ENCODE results near the gene GFRA3. TPM values are rescaled to one million over a fixed set of nuclear protein-coding genes. Genes with fewer than 3 reads are reported as not detected.

The GFRA3 gene
- total RNA-seq, 1 experiment from 2014 or later = 1.3 TPM

DNA sequence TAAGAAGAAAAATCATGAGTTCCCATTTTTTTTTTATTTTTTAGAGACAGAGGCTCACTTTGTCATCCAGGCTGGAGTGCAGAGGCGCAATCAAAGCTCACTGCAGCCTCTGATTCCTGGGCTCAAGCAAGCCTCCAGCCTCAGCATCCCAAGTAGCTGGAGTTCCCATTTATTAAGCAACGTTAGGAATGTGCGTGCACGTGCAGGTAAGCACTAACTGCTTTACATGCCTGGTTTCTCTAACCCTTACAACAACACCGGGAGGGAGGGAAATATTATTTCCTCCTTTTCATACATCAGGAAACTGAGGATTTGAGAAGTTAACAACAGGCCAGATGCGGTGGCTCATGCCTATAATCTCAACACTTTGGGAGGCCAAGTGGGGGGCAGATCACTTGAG is 45.0 kb downstream of the GFRA3 start:
- Mint-ChIP-seq H3K36me3 (peaks cover 2% of the 10 kb centered on the region), H3K27ac (no peak overlapping the region), H3K4me3 (no peak overlapping the region), H3K9me3 (peaks cover 8% of the 10 kb centered on the region), H3K27me3 (ENCODE audit: low read depth) (peaks cover 2% of the 10 kb centered on the region; the same call in 1 of the 2 replicates), H3K4me1 (0 out of 2 replicates have a peak, but pooled peaks cover 5% of the 10 kb centered on the region)
- ChIA-PET CTCF (interaction anchor here (1.7 kb wide), 1 partner anchor 123 kb away, joined by 4 read pairs; the partner anchor contains the start of gene KDM3B), POLR2A (no interaction called here)
- TF ChIP-seq ZNF416 (CRISPR knock-in tag; IDR thresholded peaks at IDR 0.05) (no peak), HMGXB4 (CRISPR knock-in tag; IDR thresholded peaks at IDR 0.05) (no peak), SOX15 (CRISPR knock-in tag; IDR thresholded peaks at IDR 0.05) (no peak), E2F4 (CRISPR knock-in tag; IDR thresholded peaks at IDR 0.05; ENCODE audit: borderline replicate concordance, low read depth) (no peak), SP1 (CRISPR knock-in tag; conservative IDR thresholded peaks at IDR 0.05) (no peak), FOXK1 (CRISPR knock-in tag; IDR thresholded peaks at IDR 0.05) (no peak), CREB1 (CRISPR knock-in tag; IDR thresholded peaks at IDR 0.05) (no peak), RELA (CRISPR knock-in tag; IDR thresholded peaks at IDR 0.05; ENCODE audit: borderline replicate concordance) (no peak), TP53 (CRISPR knock-in tag; IDR thresholded peaks at IDR 0.05) (no peak), ZNF263 (CRISPR knock-in tag; IDR thresholded peaks at IDR 0.05; ENCODE audit: low read depth) (no peak), GRHL2 (CRISPR knock-in tag; IDR thresholded peaks at IDR 0.05; ENCODE audit: insufficient replicate concordance, severe bottlenecking) (no peak), ZNF671 (CRISPR knock-in tag; IDR thresholded peaks at IDR 0.05) (no peak), MYBL2 (CRISPR knock-in tag; IDR thresholded peaks at IDR 0.05) (no peak), PRDM15 (CRISPR knock-in tag; IDR thresholded peaks at IDR 0.05) (no peak), OVOL2 (CRISPR knock-in tag; IDR thresholded peaks at IDR 0.05; ENCODE audit: borderline replicate concordance) (no peak)
- TF ChIP-seq, protein P1, sequence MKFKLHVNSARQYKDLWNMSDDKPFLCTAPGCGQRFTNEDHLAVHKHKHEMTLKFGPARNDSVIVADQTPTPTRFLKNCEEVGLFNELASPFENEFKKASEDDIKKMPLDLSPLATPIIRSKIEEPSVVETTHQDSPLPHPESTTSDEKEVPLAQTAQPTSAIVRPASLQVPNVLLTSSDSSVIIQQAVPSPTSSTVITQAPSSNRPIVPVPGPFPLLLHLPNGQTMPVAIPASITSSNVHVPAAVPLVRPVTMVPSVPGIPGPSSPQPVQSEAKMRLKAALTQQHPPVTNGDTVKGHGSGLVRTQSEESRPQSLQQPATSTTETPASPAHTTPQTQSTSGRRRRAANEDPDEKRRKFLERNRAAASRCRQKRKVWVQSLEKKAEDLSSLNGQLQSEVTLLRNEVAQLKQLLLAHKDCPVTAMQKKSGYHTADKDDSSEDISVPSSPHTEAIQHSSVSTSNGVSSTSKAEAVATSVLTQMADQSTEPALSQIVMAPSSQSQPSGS (CRISPR knock-in tag; IDR thresholded peaks at IDR 0.05; ENCODE audit: borderline replicate concordance, low read depth) = no peak
- TF ChIP-seq, protein P2, sequence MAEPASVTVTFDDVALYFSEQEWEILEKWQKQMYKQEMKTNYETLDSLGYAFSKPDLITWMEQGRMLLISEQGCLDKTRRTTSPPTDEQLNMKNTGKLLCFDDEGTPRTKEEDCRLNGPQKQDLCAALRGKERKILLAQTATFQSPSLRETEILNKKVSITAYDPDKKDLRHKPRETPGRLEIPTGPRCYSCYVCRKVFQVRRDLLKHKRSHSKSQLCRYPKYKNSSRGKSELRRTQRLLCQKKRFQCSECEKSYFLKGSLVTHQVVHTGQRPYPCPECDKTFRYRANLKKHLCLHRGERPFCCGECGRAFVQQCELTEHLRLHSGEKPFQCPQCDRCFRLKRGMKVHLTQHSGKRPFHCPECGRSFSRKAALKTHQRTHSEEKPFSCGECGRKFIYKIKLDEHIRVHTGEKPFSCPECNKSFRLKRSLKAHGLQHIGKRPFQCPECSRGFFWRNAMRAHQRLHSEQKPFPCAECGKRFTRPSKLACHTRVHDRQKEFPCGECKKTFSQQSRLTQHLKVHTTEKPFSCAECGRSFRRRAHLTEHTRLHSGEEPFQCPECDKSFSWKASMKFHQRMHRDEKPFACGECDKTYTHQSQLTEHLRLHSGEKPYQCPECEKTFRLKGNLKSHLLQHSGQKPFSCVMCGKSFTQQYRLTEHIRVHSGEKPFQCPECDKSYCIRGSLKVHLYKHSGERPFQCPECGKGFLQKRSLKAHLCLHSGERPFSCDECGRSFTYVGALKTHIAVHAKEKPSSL (CRISPR knock-in tag; conservative IDR thresholded peaks at IDR 0.05) = no peak
- TF ChIP-seq, protein P3, sequence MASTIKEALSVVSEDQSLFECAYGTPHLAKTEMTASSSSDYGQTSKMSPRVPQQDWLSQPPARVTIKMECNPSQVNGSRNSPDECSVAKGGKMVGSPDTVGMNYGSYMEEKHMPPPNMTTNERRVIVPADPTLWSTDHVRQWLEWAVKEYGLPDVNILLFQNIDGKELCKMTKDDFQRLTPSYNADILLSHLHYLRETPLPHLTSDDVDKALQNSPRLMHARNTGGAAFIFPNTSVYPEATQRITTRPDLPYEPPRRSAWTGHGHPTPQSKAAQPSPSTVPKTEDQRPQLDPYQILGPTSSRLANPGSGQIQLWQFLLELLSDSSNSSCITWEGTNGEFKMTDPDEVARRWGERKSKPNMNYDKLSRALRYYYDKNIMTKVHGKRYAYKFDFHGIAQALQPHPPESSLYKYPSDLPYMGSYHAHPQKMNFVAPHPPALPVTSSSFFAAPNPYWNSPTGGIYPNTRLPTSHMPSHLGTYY (CRISPR knock-in tag; IDR thresholded peaks at IDR 0.05) = no peak
- ATAC-seq (no peak), DNase-seq (ENCODE audit: low spot score) (no peak)

All from WTC11 (cell line).